ENCODE results near the gene SYCP2. TPM values are rescaled to one million over a fixed set of nuclear protein-coding genes. Genes with fewer than 3 reads are reported as not detected.

The SYCP2 gene
- total RNA-seq, 2 donors from 2014 or later: 5.3 to 6.0 TPM

GRCh38 chr20:59832406-59833363 lies 100.8 kb downstream of the SYCP2 start:
- no peak overlapping the region for H3K27ac Mint-ChIP-seq
- peaks cover 8% of the 10 kb centered on the region for H3K4me1 Mint-ChIP-seq
- ATAC-seq (no peak), DNase-seq (no peak)
- peaks cover 5% of the 10 kb centered on the region for H3K36me3 Mint-ChIP-seq (ENCODE audit: low read depth)
- no peaks in the 10 kb centered on the region for H3K9me3 ChIP-seq (ENCODE audit: control insufficient read depth, low read length, poor library complexity, severe bottlenecking)
- no peak overlapping the region for H3K4me3 Mint-ChIP-seq
- H3K27me3 Mint-ChIP-seq: peaks cover 85% of the 10 kb centered on the region

GRCh38 chr20:59831916-59832270 lies 101.5 kb downstream of the SYCP2 start:
- peaks cover 8% of the 10 kb centered on the region for H3K4me1 Mint-ChIP-seq
- peaks cover 80% of the 10 kb centered on the region for H3K27me3 Mint-ChIP-seq
- DNase-seq (no peak), ATAC-seq (no peak)
- no peak overlapping the region for H3K4me3 Mint-ChIP-seq
- H3K27ac Mint-ChIP-seq: no peak overlapping the region
- no peaks in the 10 kb centered on the region for H3K9me3 ChIP-seq (ENCODE audit: control insufficient read depth, low read length, poor library complexity, severe bottlenecking)
- H3K36me3 Mint-ChIP-seq (ENCODE audit: low read depth): peaks cover 7% of the 10 kb centered on the region

GRCh38 chr20:59831024-59831915 lies 102.2 kb downstream of the SYCP2 start:
- no peak for ATAC-seq
- no peaks in the 10 kb centered on the region for H3K9me3 ChIP-seq (ENCODE audit: control insufficient read depth, low read length, poor library complexity, severe bottlenecking)
- Mint-ChIP-seq H3K36me3 (ENCODE audit: low read depth) (peaks cover 7% of the 10 kb centered on the region), H3K27me3 (peaks cover 75% of the 10 kb centered on the region), H3K4me3 (no peak overlapping the region), H3K4me1 (peaks cover 8% of the 10 kb centered on the region), H3K27ac (no peak overlapping the region)
- DNase-seq: no peak

GRCh38 chr20:59830665-59831023 lies 102.8 kb downstream of the SYCP2 start:
- no peaks in the 10 kb centered on the region for H3K9me3 ChIP-seq (ENCODE audit: control insufficient read depth, low read length, poor library complexity, severe bottlenecking)
- DNase-seq (no peak), ATAC-seq (no peak)
- Mint-ChIP-seq H3K27me3 (peaks cover 71% of the 10 kb centered on the region), H3K4me1 (peaks cover 7% of the 10 kb centered on the region), H3K4me3 (no peak overlapping the region), H3K36me3 (ENCODE audit: low read depth) (peaks cover 7% of the 10 kb centered on the region), H3K27ac (no peak overlapping the region)

GRCh38 chr20:59829786-59830664 lies 103.4 kb downstream of the SYCP2 start:
- Mint-ChIP-seq H3K36me3 (ENCODE audit: low read depth) (peaks cover 7% of the 10 kb centered on the region), H3K27me3 (peaks cover 71% of the 10 kb centered on the region), H3K27ac (no peak overlapping the region), H3K4me1 (peaks cover 5% of the 10 kb centered on the region), H3K4me3 (no peak overlapping the region)
- no peaks in the 10 kb centered on the region for H3K9me3 ChIP-seq (ENCODE audit: control insufficient read depth, low read length, poor library complexity, severe bottlenecking)
- no peak for ATAC-seq
- no peak for DNase-seq

- Mint-ChIP-seq H3K4me3 (no peak overlapping the region), H3K27me3 (peaks cover 64% of the 10 kb centered on the region), H3K27ac (no peak overlapping the region), H3K4me1 (peaks cover 5% of the 10 kb centered on the region), H3K36me3 (ENCODE audit: low read depth) (peaks cover 7% of the 10 kb centered on the region)
- ATAC-seq: no peak
- no peak for DNase-seq
- no peaks in the 10 kb centered on the region for H3K9me3 ChIP-seq (ENCODE audit: control insufficient read depth, low read length, poor library complexity, severe bottlenecking)
Observed at GRCh38 chr20:59829054-59829785, 104.2 kb downstream of the SYCP2 start.

- Mint-ChIP-seq H3K36me3 (ENCODE audit: low read depth) (peaks cover 7% of the 10 kb centered on the region), H3K27ac (no peak overlapping the region), H3K27me3 (peaks cover 55% of the 10 kb centered on the region), H3K4me3 (no peak overlapping the region), H3K4me1 (peaks cover 5% of the 10 kb centered on the region)
- ATAC-seq (no peak), DNase-seq (no peak)
- no peaks in the 10 kb centered on the region for H3K9me3 ChIP-seq (ENCODE audit: control insufficient read depth, low read length, poor library complexity, severe bottlenecking)
Observed at GRCh38 chr20:59828125-59829053, 105.0 kb downstream of the SYCP2 start.

GRCh38 chr20:59827138-59828056 lies 106.0 kb downstream of the SYCP2 start:
- Mint-ChIP-seq H3K36me3 (ENCODE audit: low read depth) (peaks cover 5% of the 10 kb centered on the region), H3K4me3 (no peak overlapping the region), H3K27me3 (peaks cover 53% of the 10 kb centered on the region), H3K27ac (no peak overlapping the region), H3K4me1 (peaks cover 5% of the 10 kb centered on the region)
- no peak for ATAC-seq
- H3K9me3 ChIP-seq (ENCODE audit: control insufficient read depth, low read length, poor library complexity, severe bottlenecking): no peaks in the 10 kb centered on the region
- no peak for DNase-seq

GRCh38 chr20:59825944-59826759 lies 107.3 kb downstream of the SYCP2 start:
- Mint-ChIP-seq H3K36me3 (ENCODE audit: low read depth) (peaks cover 5% of the 10 kb centered on the region), H3K27me3 (peaks cover 50% of the 10 kb centered on the region), H3K4me1 (peaks cover 5% of the 10 kb centered on the region), H3K27ac (no peak overlapping the region), H3K4me3 (no peak overlapping the region)
- ATAC-seq (no peak), DNase-seq (no peak)
- H3K9me3 ChIP-seq (ENCODE audit: control insufficient read depth, low read length, poor library complexity, severe bottlenecking): no peaks in the 10 kb centered on the region

GRCh38 chr20:59825563-59825920 lies 107.9 kb downstream of the SYCP2 start:
- H3K27ac Mint-ChIP-seq: no peak overlapping the region
- H3K4me3 Mint-ChIP-seq: no peak overlapping the region
- peaks cover 5% of the 10 kb centered on the region for H3K36me3 Mint-ChIP-seq (ENCODE audit: low read depth)
- H3K27me3 Mint-ChIP-seq: peaks cover 47% of the 10 kb centered on the region
- no peaks in the 10 kb centered on the region for H3K9me3 ChIP-seq (ENCODE audit: control insufficient read depth, low read length, poor library complexity, severe bottlenecking)
- H3K4me1 Mint-ChIP-seq: peaks cover 5% of the 10 kb centered on the region
- no peak for ATAC-seq
- DNase-seq: no peak

Measured in T-helper 17 cell (primary cell).